GM18951 (cell line): ENCODE measurements around the gene EIF4ENIF1.
"Not testable (repeated sequence)": the region's sequence is repeated elsewhere in the genome, so short reads cannot be mapped to it uniquely, and the experiment has no call there.

ENCODE experiments used
- POLR2A ChIP-seq: IDR thresholded peaks from 4 replicates; pipeline ENCODE4 v1.6.1; 2011; ENCODE audit warnings: mild to moderate bottlenecking; ENCODE audit not compliant: insufficient read length, insufficient read depth; ENCODE audit errors: extremely low read depth
- in situ Hi-C: fragments of 300-500 bp; cut with MboI; formaldehyde crosslinking; loops from one replicate; pipeline ENCODE4 v1.12.0; 2022; ENCODE audit warnings: low sequenced_read_pairs, mixed read lengths, inconsistent platforms; ENCODE audit not compliant: unreplicated experiment

The EIF4ENIF1 gene

GRCh38 chr22:31489632-31490495, at the start of gene EIF4ENIF1:
Gene EIF4ENIF1, minus strand, starts transcription at chr22:31489842. Its CDS starts 1,124 bp downstream, at chr22:31488718.
- in situ Hi-C loops = no loop called here
- peak; percentile 74 for TF ChIP-seq POLR2A

- in situ Hi-C loops = no loop called here
- no peak for TF ChIP-seq POLR2A
Observed at GRCh38 chr22:31538815-31539214, 49.2 kb upstream of the EIF4ENIF1 start.

- no peak for TF ChIP-seq POLR2A
- in situ Hi-C loops = no loop called here
Observed at GRCh38 chr22:31537019-31537535, 47.4 kb upstream of the EIF4ENIF1 start.

GRCh38 chr22:31533374-31533773, 43.7 kb upstream of the EIF4ENIF1 start:
- in situ Hi-C loops = no loop called here
- TF ChIP-seq POLR2A = no peak

- in situ Hi-C loops = no loop called here
- TF ChIP-seq POLR2A = no peak
Observed at GRCh38 chr22:31532060-31532459, 42.4 kb upstream of the EIF4ENIF1 start.

GRCh38 chr22:31530823-31531195, 41.2 kb upstream of the EIF4ENIF1 start:
- TF ChIP-seq POLR2A = no peak
- in situ Hi-C loops = no loop called here

- TF ChIP-seq POLR2A = no peak
- in situ Hi-C loops = no loop called here
Observed at GRCh38 chr22:31526270-31526669, 36.6 kb upstream of the EIF4ENIF1 start.

- in situ Hi-C loops = not testable (repeated sequence)
Observed at GRCh38 chr22:31524132-31524531, 34.5 kb upstream of the EIF4ENIF1 start.

- no peak for TF ChIP-seq POLR2A
- in situ Hi-C loops = no loop called here
Observed at GRCh38 chr22:31520051-31520450, 30.4 kb upstream of the EIF4ENIF1 start.

GRCh38 chr22:31509061-31509762, 19.6 kb upstream of the EIF4ENIF1 start:
- in situ Hi-C loops = no loop called here
- no peak for TF ChIP-seq POLR2A

GRCh38 chr22:31508536-31508935, 18.9 kb upstream of the EIF4ENIF1 start:
- no peak for TF ChIP-seq POLR2A

GRCh38 chr22:31507517-31507916, 17.9 kb upstream of the EIF4ENIF1 start:
- in situ Hi-C loops = not testable (repeated sequence)

More at GRCh38 chr22:31508536-31508935, 18.9 kb upstream of the EIF4ENIF1 start:
- in situ Hi-C loops = no loop called here

- in situ Hi-C loops = no loop called here
- TF ChIP-seq POLR2A = no peak
Observed at GRCh38 chr22:31504282-31504681, 14.6 kb upstream of the EIF4ENIF1 start.
